Measurements from ENCODE around the gene DAAM2. TPM values are rescaled to one million over a fixed set of nuclear protein-coding genes. Genes with fewer than 3 reads are reported as not detected.

DAAM2 gene
- total RNA-seq, 1 donor from 2014 or later = 87.2 TPM

DNA sequence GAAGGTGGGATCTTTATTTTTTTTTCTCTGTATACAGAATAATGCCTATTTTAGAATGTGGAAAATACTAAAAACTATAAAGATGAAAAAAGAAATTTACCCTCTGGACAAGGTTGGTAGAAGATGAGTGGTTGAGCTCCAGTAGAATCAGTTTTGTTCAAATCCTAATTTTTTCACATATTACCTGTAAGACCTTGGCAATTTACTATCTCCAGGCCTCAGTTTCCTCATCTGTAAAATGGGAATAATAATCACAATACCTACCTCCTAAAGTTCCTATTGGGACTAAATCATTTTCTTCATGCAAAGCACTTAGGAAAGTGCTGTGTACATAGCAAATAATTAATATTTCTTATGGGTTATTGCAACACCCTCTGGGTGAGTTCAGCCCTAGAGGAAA lies 28.4 kb downstream of the DAAM2 start:
- no peak overlapping the region for H3K27ac Mint-ChIP-seq (ENCODE audit: unreplicated experiment)
- no peaks in the 10 kb centered on the region for H3K9me3 Mint-ChIP-seq (ENCODE audit: unreplicated experiment)
- peaks cover 67% of the 10 kb centered on the region for H3K4me1 Mint-ChIP-seq (ENCODE audit: unreplicated experiment)
- no peak for TF ChIP-seq CTCF (IDR thresholded peaks at IDR 0.05)
- no peaks in the 10 kb centered on the region for H3K27me3 Mint-ChIP-seq (ENCODE audit: unreplicated experiment)
- H3K36me3 Mint-ChIP-seq (ENCODE audit: unreplicated experiment) = peaks cover 19% of the 10 kb centered on the region
- no peak for DNase-seq (ENCODE audit: extremely low spot score, unreplicated experiment)
- no peak overlapping the region for H3K4me3 Mint-ChIP-seq (ENCODE audit: unreplicated experiment)

DNA sequence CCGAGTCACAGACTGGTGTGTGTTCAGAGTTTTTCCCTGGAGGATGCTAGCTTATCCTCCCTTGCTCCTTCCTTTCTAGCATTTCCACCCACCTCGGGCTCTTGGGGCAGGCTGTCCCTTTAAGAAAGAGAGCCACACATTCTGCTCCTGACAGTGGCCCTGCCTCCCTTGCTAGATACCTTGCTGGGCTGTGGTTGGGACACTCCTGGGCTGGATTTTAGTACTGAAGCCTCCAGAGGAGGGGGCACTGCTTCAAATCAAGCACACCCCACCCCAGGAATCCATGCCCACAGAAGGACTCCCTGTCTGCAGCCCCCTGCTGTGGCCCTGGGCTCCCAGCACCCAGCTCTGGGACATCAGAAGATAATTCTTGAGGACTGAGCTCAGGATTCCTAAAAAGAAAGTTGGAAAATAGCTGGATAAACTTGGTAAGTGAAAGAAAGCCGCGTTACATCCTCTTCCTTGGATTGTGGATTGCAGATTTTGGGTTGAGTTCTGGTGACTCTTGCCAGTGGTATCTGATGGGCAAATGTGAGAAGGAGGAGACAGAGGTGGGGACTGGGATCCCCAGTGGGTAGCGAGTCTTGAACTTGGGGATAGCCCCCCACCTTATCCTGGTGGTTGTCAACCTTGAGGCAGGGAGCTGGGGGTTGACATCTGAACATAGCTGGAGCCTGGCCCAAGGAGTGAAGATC lies 29.0 kb downstream of the DAAM2 start:
- H3K36me3 Mint-ChIP-seq (ENCODE audit: unreplicated experiment) = peaks cover 12% of the 10 kb centered on the region
- H3K27me3 Mint-ChIP-seq (ENCODE audit: unreplicated experiment) = no peaks in the 10 kb centered on the region
- no peak for DNase-seq (ENCODE audit: extremely low spot score, unreplicated experiment)
- peak overlapping the region; percentile 60 for H3K4me3 Mint-ChIP-seq (ENCODE audit: unreplicated experiment)
- H3K27ac Mint-ChIP-seq (ENCODE audit: unreplicated experiment) = peak overlapping the region; percentile 80
- H3K9me3 Mint-ChIP-seq (ENCODE audit: unreplicated experiment) = no peaks in the 10 kb centered on the region
- H3K4me1 Mint-ChIP-seq (ENCODE audit: unreplicated experiment) = peaks cover 72% of the 10 kb centered on the region
- TF ChIP-seq CTCF (IDR thresholded peaks at IDR 0.05) = no peak

DNA sequence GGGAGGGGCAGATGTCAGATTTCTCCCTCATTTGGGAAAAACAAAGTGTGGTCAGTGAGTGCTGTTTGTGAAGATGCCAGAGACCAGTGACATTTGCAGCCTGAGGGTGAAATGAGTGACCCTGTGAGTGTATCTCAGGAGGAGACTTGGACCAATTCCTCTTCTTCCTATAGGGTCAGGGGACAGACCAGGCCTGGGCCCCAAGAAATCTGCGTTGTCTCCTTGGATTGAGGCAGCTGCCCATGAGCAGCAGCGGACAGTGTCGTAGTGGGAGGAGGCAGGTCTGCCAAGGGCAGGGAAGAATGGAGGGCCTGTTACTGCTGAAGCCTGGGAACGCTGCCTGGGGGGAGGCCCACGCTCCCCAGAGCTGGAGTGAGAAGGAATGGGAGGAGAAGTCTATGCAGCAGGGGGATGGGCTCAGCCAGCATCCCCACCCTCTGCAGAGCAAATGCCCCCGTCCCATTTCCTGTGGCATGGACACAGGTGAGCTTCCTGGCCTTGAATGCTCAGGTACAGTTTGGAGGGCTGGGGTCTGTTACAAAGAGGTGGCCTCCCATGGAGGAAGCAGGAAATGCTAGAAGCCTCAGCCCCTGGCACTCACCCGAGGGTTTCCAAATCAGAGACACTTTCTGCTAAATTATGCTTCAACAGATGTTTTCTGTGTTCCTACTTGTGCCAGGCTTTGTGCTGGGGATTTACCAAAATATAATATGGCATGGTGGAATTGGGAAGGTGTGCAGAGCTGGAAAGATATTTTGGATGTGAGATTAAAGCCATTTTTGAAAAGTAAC lies 29.8 kb downstream of the DAAM2 start:
- Mint-ChIP-seq H3K9me3 (ENCODE audit: unreplicated experiment) (no peaks in the 10 kb centered on the region), H3K27me3 (ENCODE audit: unreplicated experiment) (no peaks in the 10 kb centered on the region), H3K4me1 (ENCODE audit: unreplicated experiment) (peaks cover 76% of the 10 kb centered on the region), H3K36me3 (ENCODE audit: unreplicated experiment) (peaks cover 8% of the 10 kb centered on the region), H3K27ac (ENCODE audit: unreplicated experiment) (peak overlapping the region; percentile 80), H3K4me3 (ENCODE audit: unreplicated experiment) (peak overlapping the region; percentile 60)
- no peak for DNase-seq (ENCODE audit: extremely low spot score, unreplicated experiment)
- no peak for TF ChIP-seq CTCF (IDR thresholded peaks at IDR 0.05)

DNA sequence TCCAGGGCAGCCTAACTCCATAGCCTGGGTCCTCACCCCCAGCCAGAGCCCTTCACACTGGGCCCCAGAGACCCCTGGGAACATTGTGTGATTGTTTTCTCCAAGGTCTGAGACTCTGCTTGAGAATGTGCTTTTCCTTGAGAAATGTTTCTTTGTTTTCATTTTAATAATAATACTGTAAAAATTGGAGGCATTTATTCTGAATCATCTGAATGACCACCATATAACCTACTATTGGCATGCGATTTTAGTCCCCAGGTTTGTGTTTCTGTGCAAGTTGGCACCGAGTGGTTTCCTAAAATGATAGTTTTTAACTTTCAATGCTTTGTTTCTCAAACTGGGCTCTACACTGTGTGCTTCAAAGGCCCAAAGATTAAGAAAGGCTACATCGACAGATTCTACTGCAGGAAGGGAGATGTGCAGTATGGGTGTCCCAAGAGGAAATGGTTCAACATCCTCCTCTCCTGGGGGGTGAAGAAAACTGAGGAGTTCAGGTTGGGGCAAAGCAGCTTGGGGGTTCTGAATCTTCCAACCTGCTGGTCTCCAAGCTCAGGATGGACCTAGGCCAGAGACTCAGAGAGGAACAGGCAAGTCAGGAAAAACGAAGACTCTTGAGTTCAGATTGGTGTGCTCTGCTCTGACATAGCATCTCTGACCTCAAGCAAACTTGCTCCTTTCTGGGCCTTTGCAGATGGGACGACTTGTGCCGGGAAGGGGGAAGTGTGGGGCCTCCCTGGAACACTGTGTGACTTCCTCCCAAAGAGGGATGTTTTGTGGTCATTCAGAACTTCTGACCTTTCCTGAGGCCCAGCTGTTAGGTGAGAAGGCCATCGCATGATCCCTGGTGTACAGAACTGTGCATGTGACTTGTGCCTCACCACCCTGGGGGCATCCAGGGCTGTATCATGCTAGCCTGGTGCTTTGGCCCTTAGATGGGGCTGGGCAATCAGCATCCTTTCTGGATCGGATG lies 31.0 kb downstream of the DAAM2 start:
- Mint-ChIP-seq H3K9me3 (ENCODE audit: unreplicated experiment) (no peaks in the 10 kb centered on the region), H3K4me3 (ENCODE audit: unreplicated experiment) (peak overlapping the region; percentile 35), H3K27ac (ENCODE audit: unreplicated experiment) (peak overlapping the region; percentile 85), H3K4me1 (ENCODE audit: unreplicated experiment) (peaks cover 82% of the 10 kb centered on the region), H3K36me3 (ENCODE audit: unreplicated experiment) (peaks cover 9% of the 10 kb centered on the region), H3K27me3 (ENCODE audit: unreplicated experiment) (no peaks in the 10 kb centered on the region)
- TF ChIP-seq CTCF (IDR thresholded peaks at IDR 0.05) = no peak
- DNase-seq (ENCODE audit: extremely low spot score, unreplicated experiment) = no peak
